GM19351 (cell line): ENCODE results near the gene FKBP7.
"Not testable (repeated sequence)": the region's sequence is repeated elsewhere in the genome, so short reads cannot be mapped to it uniquely, and the experiment has no call there.

Experiments used
- ATAC-seq: cut with Tn5 transposase; IDR thresholded peaks from one replicate; pipeline ENCODE4 v1.9.1; 2021; ENCODE audit warnings: mild to moderate bottlenecking, moderate library complexity; ENCODE audit not compliant: unreplicated experiment

Gene FKBP7

DNA sequence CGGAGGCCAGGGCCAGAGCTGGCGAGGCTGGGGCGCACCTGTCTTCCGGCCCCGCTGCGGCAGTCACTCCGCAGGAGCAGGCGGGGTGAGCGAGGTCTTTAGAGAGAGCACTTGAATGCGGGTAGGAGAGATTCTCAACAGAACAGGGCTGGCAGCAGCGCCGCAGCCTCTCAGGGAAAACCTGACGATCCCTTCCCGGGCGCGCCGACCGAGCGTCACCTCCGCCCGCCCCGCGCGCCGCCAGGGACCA, 28.0 kb downstream of the FKBP7 start:
- peak; percentile 52 for ATAC-seq

DNA sequence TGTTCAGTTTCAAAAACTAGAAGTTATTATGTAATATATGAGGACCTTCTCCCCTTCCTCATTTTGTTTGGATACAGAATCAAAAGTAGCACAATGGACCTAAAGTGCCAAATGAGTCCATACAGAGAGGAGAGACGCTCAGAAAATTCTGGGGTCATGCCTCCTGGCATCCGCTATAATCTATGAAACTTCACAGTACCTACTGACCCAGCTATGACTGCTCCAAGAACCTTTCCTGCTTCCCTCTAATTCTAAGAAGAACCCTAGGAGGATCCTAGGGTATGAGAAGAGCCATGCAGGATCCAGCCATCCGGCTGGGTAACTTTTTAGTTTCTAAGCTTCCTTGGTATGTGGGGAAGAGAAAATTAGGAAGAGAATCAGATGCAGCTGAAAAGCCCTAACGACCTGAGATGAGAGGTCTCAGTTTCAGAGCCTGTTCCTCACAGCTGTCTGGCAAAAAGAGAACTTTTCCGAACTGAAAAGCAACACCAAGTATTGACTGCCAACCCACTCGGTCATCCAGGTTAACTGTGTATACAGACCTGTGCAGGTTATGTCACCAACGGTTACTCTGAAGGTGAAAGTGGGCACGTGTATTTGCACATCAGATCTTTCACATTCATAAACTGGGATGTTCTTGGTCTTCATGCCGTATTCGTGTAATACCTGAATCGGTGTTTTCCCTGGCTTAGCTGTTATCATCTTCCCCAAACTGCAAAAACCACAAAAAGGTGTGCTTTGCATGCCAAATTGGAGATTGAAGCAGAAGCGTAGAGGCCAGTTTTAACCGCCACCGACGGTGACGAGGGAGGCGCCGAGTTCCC, 28.5 kb downstream of the FKBP7 start:
- no peak for ATAC-seq

DNA sequence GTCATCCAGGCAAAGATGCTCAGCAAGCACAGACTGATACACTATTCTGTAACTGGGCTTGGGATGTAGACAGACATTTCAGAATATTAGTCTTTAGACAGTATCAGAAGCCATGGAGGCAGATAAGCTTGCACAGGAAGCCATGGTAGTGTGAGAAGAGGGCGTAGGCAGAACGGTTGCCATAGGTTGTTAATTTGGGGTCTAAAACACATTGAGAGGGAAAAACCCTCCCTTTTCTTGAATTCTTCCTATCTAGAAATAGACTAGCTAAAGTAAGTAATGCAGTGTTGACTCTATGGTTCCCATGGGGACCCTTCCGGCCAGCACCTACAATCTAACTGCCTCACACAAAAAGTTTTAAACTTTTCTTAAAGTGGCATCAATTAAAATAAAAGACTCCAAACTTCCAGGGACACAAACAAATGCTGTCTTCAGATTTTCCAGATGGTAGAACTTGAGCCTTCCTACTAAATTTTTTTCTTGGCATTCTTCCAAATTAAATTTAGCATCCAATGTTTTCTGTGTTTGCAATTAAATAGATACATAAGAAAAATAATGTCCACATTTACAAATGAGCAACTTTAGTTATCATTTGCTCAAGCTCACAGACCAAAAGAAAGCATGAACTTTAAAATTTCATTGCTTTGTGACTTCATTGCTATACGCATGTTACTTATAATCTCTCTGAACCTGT, 29.3 kb downstream of the FKBP7 start:
- no peak for ATAC-seq

DNA sequence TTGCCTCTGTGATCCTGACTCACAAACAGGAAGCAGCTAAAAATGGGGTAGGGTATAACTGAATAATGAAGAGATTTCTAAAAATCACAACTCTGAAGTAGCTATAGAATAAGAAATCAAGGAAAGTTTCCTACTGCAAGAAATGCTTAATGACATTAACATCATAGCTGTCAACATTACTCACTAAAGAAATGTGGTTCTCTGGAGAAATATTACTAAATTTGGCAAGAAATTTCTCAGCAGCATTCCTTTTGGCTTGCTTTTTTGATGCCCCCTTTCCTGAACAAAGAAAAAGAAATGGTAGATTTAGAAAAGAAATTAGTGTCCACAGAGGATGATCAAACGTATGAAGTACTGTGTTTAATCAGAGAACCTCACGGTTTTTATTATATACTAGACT, 37.0 kb downstream of the FKBP7 start:
- no peak for ATAC-seq

DNA sequence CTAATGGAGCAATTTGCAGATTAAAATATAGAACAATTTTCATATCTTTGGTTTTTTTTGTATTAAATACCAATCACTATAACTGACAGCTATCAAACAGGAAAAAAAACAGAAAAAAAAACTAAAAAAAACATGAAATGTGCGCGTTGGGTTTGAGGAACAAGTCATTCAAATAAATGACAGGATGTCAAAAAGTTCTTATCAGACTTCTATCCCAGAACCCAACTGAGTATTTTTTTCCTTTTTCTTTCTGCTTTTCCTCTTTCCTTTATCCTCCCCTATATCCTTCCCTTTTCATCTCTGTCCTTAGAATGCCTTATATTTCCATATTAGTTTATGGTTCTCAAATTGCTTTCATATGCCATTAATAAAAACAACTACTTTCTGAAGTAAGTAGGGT, 41.7 kb downstream of the FKBP7 start:
- no peak for ATAC-seq

DNA sequence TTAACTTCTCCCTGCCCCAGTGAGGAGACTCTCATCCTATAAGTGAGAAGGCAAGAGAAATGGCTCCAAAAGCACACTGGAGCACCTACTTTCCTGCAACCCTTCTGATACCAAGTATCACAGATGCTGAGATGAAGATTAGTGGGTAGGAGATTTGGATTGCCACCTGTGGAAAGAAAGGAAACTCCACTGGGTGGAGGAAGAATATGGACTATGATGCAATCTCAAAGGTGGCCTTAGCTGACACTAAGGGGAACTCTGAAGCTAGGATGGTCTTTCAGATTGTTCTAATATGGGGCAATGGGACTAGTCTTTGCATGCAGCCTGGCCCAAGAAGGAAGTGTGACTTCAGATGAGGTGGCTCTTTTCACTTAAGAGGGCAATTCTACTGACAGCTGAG, 49.1 kb downstream of the FKBP7 start:
- ATAC-seq: no peak

DNA sequence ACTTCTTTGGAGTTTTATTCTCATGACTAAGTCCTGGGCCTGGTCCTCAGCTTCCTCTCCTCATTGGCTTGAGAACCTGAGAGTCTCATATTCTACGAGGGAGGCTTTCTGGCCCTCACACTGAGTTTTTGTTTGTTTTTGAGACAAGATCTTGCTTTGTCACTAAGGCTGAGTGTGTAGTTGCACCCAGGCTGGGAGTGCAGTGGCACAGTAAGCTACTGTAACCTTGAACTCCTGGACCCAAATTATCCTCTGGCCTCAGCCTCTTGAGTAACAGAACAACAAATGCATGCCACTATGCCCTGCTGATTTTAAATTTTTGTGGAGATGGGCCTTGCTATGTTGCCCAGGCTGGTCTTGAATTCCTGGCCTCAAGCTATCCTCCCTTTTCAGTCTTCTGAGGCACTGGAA, 50.0 kb downstream of the FKBP7 start:
- no peak for ATAC-seq

DNA sequence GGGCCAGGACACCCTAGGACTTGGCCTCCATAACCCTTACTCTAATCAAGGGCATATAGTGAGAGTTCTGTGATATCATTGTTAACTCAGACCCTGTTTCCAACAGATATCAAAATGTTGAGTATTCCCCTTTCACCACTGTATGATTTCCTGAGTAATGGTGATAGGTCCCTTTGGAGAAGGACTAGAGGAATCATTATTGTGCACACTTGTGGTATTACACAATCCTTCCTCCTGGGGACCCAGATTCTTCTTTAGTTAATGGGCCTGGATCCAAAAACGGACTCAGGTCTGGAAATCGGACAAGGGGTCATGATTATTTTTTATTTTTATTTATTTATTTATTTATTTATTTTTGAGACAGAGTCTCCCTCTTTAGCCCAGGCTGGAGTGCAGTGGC, 50.9 kb downstream of the FKBP7 start:
- ATAC-seq: no peak

DNA sequence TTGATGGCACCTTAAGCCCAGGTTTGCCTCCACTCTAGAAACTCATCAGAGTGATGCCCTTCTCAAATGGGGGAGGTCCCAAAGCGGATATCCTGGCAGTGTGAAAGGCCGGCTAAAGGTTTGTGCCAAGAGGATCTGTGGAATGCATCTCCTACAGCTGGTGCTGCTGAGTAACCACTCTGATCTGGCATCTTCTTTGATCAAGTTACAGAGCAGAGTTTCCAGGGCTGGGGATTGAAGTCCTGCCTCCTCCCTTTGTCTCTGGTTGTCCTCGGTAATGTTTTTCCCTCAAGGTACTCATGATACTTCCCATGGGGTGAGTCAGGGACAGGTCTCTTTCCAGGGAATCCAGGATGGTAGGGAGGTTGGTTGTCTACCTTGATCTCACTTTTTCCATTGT, 52.0 kb downstream of the FKBP7 start:
- ATAC-seq: no peak

DNA sequence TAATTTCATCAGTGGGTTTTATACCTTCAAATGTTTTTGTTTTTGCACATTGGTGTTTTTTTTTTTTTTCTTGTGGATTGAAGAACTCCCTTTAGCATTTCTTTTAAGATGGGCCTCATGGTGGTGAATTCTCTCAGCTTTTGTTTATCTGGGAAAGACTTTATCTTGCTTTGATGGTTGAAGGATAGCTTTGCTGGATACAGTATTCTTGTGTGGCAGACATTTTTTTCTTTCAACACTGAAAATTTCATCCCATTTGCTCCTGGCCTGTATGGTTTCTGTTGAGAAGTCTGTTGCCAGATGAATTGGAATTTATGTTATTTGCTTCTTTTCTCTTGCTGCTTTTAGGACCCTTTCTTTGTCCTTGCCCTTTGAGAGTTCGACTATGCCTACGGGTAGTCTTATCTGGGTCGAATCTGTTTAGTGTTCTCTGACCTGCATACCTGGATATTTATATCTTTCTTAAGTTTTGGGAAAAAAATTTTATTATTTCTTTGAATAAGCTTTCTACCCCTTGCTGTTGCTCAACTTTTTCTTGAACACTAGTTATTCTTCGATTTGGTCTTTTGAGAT, 53.1 kb downstream of the FKBP7 start:
- no peak for ATAC-seq

DNA sequence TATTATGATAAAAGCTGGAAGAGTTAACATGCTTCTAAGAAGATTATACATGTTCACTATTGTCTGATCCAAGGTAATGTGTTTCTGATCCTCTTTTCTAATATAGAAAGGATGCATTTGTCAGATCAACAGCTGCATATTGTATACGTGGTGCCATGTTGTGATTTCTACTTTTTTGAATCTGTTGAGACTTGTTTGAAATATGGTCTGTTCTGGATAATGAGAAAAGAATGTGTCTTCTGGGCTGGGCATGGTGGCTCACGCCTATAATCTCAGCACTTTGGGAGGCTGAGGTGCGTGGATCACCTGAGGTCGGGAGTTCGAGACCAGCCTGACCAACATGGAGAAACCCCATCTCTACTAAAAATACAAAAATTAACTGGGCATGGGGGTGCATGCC, 54.7 kb downstream of the FKBP7 start:
- ATAC-seq: not testable (repeated sequence)

DNA sequence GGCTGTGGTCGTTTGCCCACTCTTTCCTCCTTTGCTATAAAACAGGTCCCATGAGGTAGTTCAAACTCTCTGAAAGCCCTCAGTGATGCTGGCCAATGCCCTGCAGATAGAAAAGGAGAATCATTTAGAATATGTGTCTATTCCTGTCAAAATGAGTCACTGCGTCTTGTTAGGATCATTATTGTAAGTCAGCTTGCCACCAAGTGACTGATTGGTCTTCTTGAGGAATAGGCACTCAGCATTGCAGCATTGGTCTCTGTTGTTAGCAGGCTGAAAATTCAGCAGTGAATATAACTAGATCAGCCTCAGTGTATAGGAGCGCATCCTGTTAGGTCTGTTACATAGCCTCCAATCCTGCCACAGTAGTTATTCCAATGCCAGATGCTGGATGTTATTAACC, 56.3 kb downstream of the FKBP7 start:
- ATAC-seq: no peak

DNA sequence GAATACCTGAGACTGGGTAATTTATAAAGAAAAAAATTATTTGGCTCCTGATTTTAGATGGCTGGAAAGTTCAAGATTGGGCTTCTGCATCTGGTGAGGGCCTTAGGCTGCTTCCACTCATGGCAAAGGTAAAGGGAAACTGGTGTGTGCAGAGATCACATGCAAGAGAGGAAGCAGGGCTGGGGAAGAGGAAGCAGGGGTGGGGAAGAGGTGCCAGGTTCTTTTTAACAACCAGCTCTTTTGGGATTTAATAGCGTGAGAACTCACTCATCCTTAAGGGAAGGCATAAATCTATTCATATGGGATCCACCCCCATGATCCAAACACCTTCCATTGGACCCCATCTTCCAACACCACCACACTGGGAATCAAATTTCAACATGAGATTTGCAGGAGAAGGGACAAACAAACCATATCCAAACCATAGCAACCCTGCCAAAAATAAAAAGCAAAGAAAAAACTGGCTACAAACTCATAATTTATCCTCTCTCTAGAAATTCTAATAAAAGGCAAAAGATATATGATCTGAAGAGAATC, 57.9 kb downstream of the FKBP7 start:
- ATAC-seq: no peak

DNA sequence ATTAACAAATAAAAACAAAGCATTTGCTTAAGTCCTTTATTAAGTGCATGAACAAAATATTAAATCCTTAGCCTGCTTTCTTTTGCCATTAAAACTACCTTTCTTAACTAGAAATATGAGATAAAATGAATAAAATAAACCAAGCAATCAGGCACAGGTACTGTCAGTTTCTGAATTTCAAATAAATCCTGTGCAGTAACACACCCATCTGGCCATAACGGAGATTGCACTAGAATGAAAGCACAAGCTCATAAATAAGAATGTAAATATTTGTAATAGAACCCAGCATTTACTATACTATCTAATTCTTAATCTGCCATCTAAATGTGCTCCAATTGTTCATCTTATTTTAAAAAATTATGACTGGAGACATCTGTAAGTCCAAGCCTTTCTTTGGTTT, 59.3 kb downstream of the FKBP7 start:
- no peak for ATAC-seq

DNA sequence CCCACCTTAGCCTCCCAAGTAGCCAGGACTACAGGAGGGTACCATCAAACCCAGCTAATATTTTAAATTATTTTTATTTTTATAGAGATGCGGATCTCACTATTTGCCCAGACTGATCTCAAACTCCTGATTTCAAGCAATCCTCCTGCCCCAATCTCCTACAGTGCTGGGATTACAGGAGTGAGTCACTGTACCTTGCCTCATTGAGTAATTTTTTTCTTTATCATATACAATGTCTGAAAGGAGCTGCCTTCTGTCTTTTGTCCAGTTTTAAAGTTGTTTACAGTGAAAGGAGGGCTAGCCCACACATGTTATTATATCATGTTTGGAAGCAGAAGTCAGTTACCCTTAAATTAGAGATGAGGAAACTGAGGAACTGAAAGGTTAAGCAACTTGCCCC, 60.0 kb downstream of the FKBP7 start:
- ATAC-seq: no peak

DNA sequence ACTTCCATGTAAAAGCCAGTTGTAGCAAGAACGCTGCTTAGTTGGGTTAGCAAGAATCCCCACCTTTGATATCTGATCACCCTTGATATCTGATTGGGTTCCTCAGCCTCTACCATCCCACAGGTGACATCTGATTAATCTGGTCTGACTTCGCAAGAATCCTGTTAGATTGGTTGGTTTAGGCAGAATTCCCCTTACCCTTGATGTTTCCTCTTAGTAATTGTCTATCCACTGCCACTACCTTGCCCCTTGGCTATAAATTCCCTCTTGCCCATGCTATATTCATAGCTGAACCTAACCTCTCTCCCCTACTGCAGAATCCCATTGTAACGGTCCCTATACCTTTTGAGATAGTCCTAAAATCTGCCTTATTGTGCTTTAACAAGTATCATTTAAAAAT, 60.5 kb downstream of the FKBP7 start:
- ATAC-seq: no peak

DNA sequence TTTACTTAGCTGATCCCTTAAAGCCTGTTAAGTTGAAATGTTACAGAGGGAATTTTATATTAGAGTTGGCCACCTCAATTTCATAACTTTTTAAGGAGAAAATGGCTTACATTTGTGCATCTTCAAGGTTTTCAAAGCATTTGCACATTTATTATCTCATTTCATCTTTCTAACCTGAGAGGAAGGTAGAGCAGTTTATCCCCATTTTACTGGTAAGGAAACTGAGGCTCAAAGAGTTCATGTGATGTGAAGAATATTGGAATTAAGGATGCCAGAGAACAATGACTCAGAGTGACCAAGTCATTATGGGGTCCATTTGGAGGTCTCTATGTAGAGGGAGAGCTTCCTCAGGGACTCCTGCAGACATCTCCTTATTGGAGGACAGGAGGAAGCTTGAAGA, 62.4 kb downstream of the FKBP7 start:
- no peak for ATAC-seq

DNA sequence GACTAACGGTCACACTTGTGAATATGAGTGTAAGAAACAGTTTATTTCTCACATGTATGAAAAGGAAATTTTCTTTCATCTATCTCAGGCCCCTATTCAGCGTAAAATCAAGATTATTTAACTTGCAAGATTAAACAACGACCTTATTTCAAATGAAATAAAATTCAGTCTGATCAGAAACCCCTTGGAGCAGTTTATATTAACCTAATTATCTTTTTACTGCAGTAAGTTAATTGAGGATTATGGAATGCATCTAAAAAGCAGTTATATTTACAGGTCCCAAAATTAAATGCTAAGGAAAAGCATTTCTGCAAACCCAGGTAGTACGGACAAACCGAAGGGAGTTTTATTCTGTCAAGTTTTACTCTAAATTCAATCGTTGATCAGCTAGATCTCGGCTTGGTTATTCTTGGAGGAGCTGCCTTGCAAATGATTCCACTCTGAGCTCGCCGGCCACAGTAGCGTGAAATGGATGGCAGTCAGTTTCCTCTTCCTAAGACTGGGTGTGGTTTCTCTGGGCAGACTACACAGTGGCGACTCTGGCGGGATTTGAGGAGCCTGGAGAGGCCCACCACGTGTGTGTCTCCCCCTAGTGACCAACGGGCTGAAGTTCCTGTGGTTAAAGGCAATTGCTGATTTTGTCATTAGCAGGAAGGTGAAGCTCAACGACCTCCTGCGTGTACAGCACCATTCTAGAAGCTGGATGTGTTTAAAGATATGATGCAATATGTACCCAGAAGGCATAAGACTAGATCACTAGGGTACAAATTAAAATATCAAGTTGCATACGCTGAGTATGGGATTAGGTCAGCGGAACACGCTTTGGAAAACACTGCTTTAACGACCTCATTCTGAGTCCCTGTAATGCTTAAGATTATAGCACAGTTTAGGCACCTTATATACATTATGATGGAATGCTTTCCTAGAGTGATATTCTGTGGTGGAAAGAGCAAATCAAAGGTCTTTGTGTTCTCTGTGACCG, 63.8 kb downstream of the FKBP7 start:
- peak; percentile 78 for ATAC-seq
